GM12878 (cell line): ENCODE results near the gene VANGL2. TPM values are rescaled to one million over a fixed set of nuclear protein-coding genes. Genes with fewer than 3 reads are reported as not detected.

Experiments used
- ATF7 ChIP-seq: fragments of 450-650 bp; IDR thresholded peaks from 2 replicates; pipeline ENCODE4 v1.6.1; 2016; ENCODE audit warnings: low read depth, mild to moderate bottlenecking
- CHD4 ChIP-seq: fragments of 200-600 bp; sonication (generic); IDR thresholded peaks from 2 replicates; pipeline ENCODE4 v1.6.1; 2016; ENCODE audit warnings: mild to moderate bottlenecking
- DPF2 ChIP-seq: fragments of 450-650 bp; IDR thresholded peaks from 2 replicates; pipeline ENCODE4 v1.6.1; 2017; ENCODE audit warnings: mild to moderate bottlenecking
- GABPA ChIP-seq: IDR thresholded peaks from 2 replicates; pipeline ENCODE4 v1.6.1; 2014; ENCODE audit warnings: antibody characterized with exemption, low read depth, mild to moderate bottlenecking, inconsistent platforms
- MYB ChIP-seq: fragments of 150-350 bp; IDR thresholded peaks from 2 replicates; pipeline ENCODE4 v1.6.1; 2014; ENCODE audit warnings: mild to moderate bottlenecking, low read depth, low read length, borderline replicate concordance
- NFIC ChIP-seq: IDR thresholded peaks from 2 replicates; pipeline ENCODE4 v1.6.1; 2012; ENCODE audit warnings: low read depth, mild to moderate bottlenecking, inconsistent platforms, low read length, moderate library complexity
- NRF1 ChIP-seq: conservative IDR thresholded peaks from 2 replicates; pipeline ENCODE4 v1.6.1; 2011; ENCODE audit warnings: mild to moderate bottlenecking, low read depth, low read length, improper control_type of control experiment
- SPI1 ChIP-seq: IDR thresholded peaks from 2 replicates; pipeline ENCODE4 v1.6.1; 2011; ENCODE audit warnings: low read depth, mild to moderate bottlenecking, low read length, moderate library complexity, borderline replicate concordance; ENCODE audit not compliant: insufficient read depth
- ZBED1 ChIP-seq: IDR thresholded peaks from 2 replicates; pipeline ENCODE4 v1.6.1; 2016; ENCODE audit warnings: borderline replicate concordance
- polyA plus RNA-seq, 11 experiments: library from polyadenylated mRNA; depleted of rRNA in 4 of 11; unstranded in 6 of 11; stranded (reverse) in 5 of 11; fragments of >200 nt; fragmentation: Nextera tagmentation in 4 of 11; fragmentation: Illumina TruSeq in 1 of 11; extraction: Ambion mirVana in 4 of 11; extraction: Trizol in 1 of 11; gene quantifications; 1 replicate in 1 of 11; 2 replicates in 10 of 11; pipeline versions ENCODE4 v1.2.1 to v1.2.3, GENCODE V29; 2011 to 2016; ENCODE audit warnings: inconsistent platforms in 2 of 11, missing spikeins in 2 of 11, low read depth in 1 of 11
- total RNA-seq, 4 experiments: library from RNA; depleted of rRNA in 3 of 4; stranded (reverse); fragments of >200 nt in 3 of 4; fragmentation: Illumina TruSeq in 1 of 4; extraction: Trizol in 1 of 4; gene quantifications; 2 replicates each; pipeline versions ENCODE4 v1.2.1 to v1.2.3, GENCODE V29; 2013 to 2021
- TF ChIP-seq, protein P1 (sequence below): IDR thresholded peaks from 2 replicates; pipeline ENCODE4 v1.6.1; 2012; ENCODE audit warnings: low read depth, low read length, improper control_type of control experiment
- TF ChIP-seq, protein P2 (sequence below): IDR thresholded peaks from 2 replicates; pipeline ENCODE4 v1.6.1; 2012; ENCODE audit warnings: low read depth, low read length, improper control_type of control experiment

The VANGL2 gene
- total and polyA plus RNA-seq, 10 of the 15 experiments (the other 5 are each of a cell fraction or from before 2014, with no cell fraction given), result 0.10 to 5.0 (median 0.27) TPM

DNA sequence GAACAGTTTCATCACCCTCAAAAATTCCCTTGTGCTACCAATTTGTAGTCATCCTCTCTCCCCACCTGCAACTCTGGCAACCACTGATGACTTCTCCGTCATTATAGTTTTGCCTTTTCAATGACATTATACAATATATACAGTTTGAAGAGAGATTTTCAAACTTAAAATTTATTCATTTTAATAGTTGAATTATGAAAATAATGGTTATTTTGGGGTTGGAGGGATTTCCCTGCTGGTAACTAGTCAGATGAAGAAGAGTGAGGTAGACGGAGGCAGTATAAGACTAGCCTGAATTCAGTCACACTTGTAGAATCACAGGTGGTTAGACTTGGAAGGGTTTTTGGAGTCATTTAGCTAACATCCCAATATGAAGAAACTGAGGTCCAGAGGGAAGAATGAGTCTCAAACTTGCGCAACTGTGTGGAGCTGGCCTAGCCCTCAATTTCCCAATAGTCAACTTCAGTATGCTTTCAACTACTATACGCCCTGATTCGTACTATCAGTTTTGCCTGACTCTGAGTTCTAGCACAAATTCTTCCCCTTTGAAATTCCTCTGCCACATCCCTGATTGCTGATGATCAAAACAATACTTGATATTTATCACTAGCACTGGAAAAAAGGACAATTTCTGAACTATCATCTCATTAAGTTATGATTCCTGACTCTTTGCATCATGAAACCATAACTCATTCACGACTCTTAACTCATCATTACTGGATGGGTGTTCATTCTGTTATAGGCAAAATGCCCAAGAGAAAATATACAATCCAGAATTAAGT, 54.2 kb downstream of the VANGL2 start (continued):
- TF ChIP-seq, protein P1, sequence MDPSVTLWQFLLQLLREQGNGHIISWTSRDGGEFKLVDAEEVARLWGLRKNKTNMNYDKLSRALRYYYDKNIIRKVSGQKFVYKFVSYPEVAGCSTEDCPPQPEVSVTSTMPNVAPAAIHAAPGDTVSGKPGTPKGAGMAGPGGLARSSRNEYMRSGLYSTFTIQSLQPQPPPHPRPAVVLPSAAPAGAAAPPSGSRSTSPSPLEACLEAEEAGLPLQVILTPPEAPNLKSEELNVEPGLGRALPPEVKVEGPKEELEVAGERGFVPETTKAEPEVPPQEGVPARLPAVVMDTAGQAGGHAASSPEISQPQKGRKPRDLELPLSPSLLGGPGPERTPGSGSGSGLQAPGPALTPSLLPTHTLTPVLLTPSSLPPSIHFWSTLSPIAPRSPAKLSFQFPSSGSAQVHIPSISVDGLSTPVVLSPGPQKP, result no peak
- TF ChIP-seq ATF7 (0 out of 2 replicates have a peak, but pooled peaks have one; percentile 13), NRF1 (no peak), CHD4 (no peak), NFIC (peak; percentile 99), MYB (no peak), ZBED1 (peak; percentile 86), GABPA (peak; percentile 55; the same call in 1 of the 2 replicates), SPI1 (no peak), DPF2 (0 out of 2 replicates have a peak, but pooled peaks have one; percentile 18)
- TF ChIP-seq, protein P2, sequence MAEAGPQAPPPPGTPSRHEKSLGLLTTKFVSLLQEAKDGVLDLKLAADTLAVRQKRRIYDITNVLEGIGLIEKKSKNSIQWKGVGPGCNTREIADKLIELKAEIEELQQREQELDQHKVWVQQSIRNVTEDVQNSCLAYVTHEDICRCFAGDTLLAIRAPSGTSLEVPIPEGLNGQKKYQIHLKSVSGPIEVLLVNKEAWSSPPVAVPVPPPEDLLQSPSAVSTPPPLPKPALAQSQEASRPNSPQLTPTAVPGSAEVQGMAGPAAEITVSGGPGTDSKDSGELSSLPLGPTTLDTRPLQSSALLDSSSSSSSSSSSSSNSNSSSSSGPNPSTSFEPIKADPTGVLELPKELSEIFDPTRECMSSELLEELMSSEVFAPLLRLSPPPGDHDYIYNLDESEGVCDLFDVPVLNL, result no peak
